Keratinocyte (primary cell): ENCODE data around the gene COX4I1.

Source experiments
- CTCF ChIP-seq, 3 experiments: IDR thresholded peaks in 1 of 3; conservative IDR thresholded peaks in 1 of 3; optimal IDR thresholded peaks in 1 of 3; 2 replicates in 2 of 3; 3 replicates in 1 of 3; pipeline versions ENCODE3 to v1.5.1; 2011; ENCODE audit warnings: low read length in 3 of 3, mild to moderate bottlenecking in 3 of 3, moderate library complexity in 2 of 3, control low read depth in 1 of 3, inconsistent platforms in 1 of 3; ENCODE audit not compliant: insufficient read depth in 2 of 3; ENCODE audit errors: extremely low read depth in 1 of 3
- EZH2 ChIP-seq: IDR thresholded peaks from one replicate; pipeline ENCODE4 v1.6.1; 2012; ENCODE audit warnings: inconsistent platforms, mild to moderate bottlenecking, low read length, moderate library complexity

GRCh38 chr16:85770741-85771140 lies 28.8 kb upstream of the COX4I1 start:
- no peak for TF ChIP-seq CTCF (optimal IDR thresholded peaks at IDR 0.05 in 1 of 3, IDR thresholded peaks at IDR 0.05 in 1 of 3, conservative IDR thresholded peaks at IDR 0.05 in 1 of 3; ENCODE audit: extremely low read depth in 1 of 3, insufficient read depth in 2 of 3, low read length in 3 of 3)
- TF ChIP-seq EZH2 = no peak
